NCI-H2196 treated with DMSO at 0.1 percent for 48 hours (cell line): ENCODE data around the gene CDRT15L2.
"Not testable (repeated sequence)": the region's sequence is repeated elsewhere in the genome, so short reads cannot be mapped to it uniquely, and the experiment has no call there.

Experiments used
- DNase-seq: peaks from one replicate; lab custom pipeline; 2025; ENCODE audit not compliant: unreplicated experiment; lab: John Stamatoyannopoulos, UW

Gene CDRT15L2

DNA sequence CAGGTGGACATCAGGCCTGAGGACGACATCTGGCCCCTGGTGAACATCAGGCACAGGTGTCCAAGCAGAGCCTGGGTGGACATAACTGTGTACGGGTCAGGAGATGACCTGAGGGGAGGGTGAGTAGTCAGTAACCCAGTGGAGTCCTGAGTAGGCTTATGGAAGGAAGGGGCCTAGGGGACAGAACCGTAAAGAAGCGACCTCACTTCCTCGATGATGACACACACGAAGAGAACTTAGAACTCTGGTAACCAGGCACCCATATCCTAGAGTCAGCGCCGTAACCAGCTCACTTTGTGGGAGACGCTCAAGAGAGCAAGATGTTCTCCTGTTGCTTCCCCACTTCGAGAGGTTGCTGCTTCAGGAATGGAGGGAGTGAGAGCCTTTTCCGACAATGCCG is at the start of gene CDRT15L2:
Gene CDRT15L2, plus strand, starts transcription at position 301 of the 400 bp plus-strand sequence. Its CDS starts 20 bp downstream, at position 321.
- DNase-seq: not testable (repeated sequence)

DNA sequence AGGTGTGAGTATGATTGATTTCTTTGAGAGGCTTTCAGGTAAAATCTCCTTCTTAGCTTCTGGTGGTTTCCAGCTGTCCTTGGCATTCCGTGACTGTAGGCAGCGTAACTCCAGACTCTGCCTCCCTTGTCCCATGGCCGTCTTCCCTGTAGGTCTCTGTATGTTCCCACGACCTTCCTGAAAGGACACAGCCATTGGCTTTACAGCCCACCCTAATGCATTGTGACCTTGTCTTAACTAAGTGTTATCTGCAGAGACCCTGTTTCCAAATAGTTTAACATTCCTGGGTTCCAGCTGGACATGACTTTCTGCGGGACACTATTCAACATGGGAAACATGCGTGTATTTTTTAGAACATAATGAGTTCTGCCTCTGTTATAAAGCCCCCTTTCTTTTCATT is 49.4 kb upstream of the CDRT15L2 start:
- DNase-seq: not testable (repeated sequence)

DNA sequence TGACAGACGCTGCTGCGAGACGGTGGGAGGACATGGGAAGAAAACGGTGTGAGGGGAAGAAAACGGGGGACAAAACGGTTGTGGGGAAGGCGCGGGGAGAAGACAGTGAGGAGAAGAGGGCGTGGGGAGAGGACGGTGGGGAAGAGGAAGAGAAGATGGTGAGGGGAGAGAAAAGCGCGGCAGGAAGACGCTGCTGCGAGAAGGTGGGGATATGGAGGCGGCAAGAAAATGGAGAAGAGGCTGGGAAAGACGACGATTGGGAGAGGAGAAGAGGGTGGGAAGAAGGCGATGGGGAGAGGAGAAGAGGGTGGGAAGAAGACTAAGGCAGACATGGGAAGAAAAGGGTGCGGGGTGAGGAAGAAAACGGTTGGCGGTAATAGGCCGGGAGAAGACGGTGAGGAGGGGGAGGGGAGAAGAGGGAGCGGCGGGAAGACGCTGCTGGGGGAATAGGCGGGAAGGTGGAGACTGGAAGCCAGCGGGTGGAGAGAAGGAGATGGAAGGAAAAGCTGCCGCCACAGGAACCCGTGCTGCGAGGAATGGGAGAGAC is 46.9 kb upstream of the CDRT15L2 start:
- not testable (repeated sequence) for DNase-seq

DNA sequence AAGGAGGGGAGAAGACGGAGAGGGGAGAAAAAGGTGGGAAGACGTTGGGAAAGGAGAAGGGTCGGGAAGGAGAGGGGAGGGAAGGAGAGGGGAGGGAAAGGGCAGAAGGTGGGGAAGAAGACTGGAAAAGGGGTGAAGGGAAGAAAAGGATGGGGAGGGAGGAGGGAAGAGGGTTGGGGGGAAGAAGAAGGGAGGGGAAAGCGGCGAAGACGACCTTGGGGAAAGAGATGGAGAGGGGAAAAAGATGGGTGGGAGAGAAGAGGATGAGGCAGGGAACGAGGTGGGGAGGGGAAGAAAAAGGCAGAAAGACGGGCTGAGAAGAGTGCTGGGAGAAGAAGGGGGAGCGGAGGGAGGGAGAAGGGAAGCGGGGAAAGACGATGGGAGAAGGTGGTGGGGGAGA is 46.3 kb upstream of the CDRT15L2 start:
- not testable (repeated sequence) for DNase-seq

DNA sequence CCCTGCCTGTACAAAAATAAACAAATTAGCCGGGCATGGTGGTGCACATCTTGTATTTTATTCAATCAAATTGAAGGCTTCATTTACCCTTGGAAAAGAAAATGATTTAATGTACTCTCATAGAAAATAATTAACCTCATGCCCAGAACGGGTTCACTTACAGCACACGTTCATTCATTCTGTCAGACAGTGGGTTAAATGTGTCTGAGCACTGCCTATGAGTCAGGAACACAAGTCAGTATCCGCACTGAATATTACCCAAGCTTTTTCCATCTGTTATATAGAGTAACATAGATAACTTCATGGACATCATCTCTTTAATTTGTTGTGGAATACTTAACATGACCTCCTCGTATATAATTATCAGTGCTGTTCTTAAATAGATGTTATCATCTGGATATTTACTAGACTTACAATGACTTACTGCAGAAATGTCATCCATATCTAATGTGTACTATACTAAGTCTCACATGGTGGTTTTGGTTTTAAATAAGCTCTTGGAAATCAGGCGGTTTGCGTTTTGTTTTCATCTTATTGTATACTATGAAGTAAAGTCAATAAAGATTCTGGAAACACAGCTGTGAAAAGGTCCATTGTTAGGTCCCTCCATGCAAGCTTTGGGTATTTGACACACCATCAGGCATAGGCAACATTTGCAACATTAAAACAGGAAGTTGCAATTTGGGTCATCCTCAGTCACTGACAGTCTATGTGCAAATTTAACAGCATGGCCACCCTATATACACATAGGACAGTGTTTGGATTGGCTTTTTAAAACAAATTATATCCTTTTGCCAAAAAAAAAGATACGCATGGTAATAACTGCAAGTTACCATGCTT is 44.6 kb upstream of the CDRT15L2 start:
- not testable (repeated sequence) for DNase-seq

DNA sequence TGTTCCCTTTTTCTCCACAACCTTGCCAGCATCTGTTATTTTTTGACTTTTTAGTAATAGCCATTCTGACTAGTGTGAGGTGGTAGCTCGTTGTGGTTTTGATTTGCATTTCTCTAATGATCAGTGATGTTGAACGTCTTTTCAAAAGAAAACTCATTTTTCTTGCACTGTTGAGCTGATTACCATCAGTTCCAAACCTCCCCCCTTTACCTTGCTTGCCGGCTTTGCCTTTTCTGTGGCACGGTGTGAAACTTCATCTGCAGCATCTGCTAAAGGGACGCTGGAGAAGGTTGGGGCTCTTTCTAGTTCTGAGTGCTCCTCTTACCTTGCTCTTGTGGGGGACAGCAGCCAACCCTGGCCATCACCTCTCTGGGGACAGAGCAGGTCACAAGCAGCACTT is 39.1 kb upstream of the CDRT15L2 start:
- DNase-seq: not testable (repeated sequence)

DNA sequence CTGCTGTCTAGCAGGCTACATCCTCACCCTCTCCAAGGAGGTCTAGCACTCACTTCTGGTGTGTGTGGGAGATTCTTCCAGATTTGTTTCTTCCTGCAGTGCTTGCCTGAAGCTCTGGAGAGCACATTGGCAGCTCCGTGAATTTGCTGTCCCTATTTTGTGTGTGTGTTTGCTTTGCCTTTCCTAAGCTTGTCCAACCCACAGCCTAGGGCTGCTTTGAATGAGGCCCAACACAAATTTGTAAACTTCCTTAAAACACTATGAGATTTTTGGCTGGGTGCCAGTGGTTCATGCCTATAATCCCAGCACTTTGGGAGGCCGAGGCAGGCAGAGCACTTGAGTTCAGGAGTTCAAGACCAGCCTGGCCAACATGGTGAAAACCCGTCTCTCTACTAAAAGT is 38.7 kb upstream of the CDRT15L2 start:
- not testable (repeated sequence) for DNase-seq

DNA sequence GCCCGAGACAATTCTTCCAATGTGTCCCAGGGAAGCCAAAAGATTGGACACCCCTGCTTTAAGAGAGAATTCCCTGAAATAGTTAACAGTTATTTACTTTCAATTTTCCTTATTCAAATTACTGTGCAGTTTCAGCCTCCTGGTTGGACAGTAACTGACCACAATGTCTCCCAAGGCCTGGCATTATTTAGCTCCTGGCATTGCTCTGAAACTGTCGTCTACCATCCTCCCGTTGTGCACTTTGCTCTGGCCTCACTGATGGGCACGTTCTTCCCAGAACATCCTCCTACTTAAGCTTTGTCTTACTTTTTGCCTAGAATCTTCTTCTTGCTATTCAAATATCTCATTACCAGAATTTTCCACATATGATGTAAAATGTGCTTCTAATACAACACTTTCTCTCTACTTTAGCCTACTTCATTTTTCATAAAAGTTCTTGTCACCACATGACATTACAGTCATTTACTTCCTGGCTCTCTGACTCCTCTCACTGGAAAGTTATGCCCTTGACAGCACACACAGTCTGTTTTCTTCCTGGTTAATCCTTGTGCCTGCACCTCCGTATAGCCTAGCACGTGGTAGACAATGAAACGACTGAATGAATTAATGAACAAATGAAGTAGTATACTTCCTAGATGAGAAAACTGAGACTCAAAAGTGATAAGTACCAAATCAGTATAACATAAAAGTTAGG is 37.5 kb upstream of the CDRT15L2 start:
- not testable (repeated sequence) for DNase-seq

DNA sequence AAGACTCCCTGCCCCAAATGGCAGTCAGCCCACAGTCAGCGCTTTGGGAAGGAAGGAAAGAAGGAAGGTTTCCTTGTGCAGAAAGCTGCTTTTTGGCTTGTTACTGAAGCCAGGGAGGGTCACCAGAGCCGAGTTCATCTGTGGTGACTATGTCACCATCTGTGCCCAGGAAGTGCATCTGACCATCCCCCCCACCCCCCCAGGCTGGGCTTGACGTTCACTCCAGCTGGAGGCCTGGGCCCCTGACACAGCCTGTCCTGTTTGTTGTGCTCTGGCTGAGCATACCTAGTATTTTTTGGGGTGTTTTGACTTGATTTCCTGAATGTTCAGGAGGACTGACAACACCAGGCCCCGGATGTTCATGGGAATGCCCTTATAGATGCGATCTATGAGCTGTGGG is 31.6 kb upstream of the CDRT15L2 start:
- DNase-seq: not testable (repeated sequence)

DNA sequence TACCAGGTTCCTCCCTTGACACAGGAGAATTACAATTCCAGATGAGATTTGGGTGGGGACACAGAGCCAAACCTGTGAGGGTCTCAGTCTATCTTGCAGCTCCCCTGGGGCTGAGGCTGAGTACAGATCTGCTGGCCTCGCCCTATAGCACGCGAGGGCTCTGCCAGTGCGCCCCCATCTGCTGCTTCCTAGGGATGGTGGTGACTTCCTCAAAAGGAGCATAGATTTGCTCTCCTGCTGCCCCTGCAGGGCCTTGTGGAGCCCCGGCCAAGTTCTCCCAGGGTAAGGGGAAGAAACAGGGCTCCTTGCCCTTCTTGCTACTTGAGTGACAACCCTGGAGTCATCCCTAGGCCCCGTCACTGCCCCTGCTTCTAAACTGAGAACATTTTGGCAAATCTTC is 26.6 kb upstream of the CDRT15L2 start:
- not testable (repeated sequence) for DNase-seq

DNA sequence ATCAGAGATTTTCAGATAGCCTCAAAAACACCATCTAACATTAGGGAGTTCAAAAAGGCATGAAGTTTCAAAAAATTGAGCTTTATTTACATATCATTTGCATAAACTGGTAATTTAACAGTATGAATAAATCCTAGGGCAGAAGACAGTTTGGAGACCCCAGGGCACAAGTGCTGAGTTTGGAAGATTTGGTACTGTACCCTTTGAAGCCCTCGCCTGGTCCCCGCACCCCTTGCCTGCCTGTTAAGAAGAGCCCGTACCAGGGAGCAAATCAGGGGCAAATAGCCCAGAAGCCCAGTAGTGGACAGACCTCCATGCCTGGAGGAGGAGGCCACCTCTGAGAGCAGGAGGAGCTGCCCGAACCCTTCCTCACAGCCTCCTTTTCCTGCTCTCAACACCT is 24.8 kb upstream of the CDRT15L2 start:
- not testable (repeated sequence) for DNase-seq

DNA sequence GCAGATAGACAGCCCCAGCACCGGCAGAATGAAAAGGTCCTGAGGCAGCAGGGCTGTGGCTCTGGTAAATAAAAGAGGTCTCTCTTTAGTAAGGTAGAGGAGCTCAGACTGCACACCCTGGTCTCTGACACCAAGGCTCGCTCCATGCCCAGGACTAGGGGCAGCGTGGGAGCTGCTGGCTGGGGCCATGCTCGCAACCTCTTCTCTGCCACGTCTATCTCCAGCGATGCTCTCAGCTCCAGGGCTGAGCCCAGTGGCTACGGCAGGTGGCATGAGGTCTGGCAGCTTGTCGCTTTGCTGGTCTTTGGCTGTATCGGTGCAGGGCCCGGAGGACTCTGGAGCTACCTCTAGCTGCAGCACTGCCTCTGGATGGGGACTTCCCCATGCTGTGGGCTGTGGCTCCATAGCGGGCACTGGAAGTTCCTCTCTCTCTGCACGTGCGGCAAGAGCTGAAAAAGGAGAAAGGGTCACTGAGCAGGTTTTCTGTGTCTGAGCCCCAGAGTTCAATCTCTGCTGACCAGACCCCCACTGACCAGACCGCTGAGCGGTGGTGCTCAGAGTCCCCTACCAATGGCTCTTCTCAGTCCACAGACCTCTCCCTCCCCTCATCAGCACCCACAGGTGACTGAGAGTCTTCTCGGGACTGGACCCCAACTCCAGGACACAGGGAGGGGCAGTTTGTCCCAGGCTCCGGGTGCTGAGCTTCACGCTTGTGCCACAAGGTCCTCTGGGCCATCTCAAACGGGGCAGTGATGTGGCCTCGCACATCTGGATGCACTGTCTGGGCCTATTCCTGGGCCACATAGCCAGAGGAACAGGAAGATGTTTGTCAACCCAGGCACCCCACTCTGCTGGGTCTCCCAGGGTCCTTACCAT is 24.2 kb upstream of the CDRT15L2 start:
- DNase-seq: not testable (repeated sequence)

DNA sequence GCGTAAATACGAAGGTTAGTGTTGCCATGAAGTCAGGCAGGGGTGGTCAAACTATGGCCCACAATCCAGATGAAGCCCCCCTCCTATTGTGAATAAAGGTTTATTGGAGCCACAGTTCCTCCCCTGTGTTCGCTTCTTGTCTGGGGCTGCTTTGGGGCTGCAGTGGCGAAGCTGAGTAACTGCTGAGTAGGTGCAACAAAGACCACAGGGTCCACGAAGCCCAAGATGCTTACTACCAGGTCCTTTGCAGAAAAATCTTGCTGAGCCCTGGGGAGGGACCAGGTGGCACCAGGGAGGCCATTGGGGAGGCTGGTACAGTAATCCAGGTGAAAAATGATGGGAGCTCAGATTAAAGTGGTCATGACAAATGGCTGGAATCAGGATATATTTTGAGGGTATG is 21.4 kb upstream of the CDRT15L2 start:
- not testable (repeated sequence) for DNase-seq

DNA sequence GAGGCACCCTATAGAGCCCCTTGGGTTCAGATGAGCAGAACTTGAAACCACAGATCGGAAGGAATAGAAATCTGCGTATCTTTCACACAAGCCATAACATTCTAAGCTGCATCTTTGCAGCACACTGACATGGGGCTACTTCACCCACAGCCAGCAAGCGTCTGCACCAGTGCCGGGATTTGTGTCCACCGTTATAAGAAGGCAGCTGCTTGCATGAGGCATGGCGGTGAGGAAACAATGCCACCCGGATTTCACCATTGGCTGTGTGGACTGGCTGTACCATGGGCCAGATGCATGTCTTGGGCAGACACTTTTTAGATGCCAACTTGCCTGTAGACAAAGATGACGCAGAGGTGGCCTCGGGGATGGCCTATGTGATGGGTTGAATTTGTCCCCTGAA is 20.5 kb upstream of the CDRT15L2 start:
- not testable (repeated sequence) for DNase-seq

DNA sequence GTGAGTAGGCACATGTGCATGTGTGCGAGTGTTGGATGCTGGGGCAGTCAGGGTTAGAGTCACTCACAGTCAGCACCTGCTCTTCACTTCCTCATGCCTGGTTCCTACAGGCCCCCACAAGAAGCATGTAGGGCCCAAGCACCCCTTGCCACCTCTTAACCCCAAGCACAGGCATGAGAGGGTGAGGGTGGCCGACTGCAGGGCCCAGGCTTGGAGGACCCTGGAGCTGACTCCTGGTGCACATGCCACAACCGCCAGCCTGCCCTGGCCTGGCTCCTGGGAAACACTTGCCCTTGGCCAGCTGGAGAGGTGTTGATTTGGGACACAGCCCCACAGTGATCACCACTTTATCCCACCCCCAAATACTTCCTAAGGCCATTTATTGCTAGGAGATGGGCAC is 16.9 kb upstream of the CDRT15L2 start:
- DNase-seq: no peak

DNA sequence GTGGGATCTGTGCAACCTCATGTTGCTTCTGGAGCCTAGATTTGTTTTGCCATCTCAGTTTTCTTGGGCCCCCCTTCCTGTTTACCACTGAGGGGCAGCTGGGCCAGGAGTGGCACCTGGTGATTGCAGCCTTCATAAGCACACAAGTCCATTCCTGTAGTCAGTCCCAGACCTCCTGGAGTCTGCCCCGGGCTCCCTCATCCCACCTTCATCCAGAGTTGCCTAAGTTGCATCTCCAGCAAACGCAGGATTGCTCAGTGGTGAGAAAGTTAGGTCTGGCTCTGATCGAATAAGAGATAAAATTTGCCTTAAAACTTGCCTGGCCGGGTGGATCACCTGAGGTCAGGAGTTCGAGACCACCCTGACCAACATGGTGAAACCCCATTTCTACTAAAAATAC is 14.3 kb upstream of the CDRT15L2 start:
- DNase-seq: not testable (repeated sequence)

DNA sequence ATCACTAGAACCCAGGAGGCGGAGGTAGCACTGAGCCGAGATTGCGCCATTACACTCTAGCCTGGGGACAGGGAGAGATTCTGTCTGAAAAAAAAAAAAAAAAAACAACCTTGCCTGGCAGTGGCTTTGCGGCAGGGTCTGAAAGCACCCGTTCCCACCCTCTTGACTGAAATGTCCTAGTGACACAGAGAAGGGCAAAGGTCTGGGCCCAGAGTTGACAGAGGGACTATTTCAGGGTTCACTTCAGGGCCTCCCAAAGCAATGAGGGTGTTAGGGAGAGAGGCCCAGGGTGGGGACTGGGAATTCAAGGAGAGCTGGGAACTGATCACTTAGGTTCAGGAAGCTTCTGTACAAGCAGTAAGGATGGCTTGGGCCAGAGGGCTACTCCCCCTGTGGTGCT is 13.8 kb upstream of the CDRT15L2 start:
- no peak for DNase-seq

DNA sequence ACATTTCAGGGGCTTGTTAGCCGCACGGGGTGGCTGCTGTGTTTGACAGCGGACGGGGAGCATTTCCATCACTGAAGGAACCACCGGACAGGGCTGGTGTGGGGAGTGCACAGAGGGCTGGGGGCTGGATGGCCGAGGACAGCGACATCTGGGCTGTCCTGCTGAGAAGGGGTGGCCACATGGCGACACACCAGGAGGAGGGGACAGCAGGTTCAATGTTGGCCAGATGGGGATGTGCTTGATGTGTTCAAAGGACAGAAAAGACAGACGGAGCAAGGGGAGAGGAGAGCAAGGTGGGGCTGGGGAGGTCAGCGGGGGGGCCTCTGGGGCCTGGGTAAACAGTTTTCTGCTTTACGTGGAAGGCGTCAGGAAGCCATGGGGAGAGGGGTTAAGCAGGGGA is 12.8 kb upstream of the CDRT15L2 start:
- DNase-seq: not testable (repeated sequence)

DNA sequence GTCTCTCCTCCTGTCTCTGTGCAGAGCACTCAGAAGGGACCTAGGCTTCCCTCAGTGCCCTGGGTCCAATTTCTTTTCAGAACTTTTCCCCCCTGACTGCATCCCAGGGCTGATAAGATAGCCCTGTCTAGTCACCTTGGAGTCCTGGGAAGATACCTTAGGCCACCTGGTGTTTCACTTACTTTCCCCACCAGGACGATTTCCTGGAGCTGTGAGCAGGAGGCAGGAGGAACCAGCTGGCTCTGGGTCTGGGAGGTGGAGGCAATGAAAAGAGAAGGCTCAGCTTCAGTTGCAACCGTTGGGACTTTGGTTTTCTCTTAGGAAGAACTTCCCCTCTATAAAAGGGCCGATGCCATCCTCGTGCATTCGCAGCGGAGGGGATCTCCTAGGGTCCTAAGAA is 12.1 kb upstream of the CDRT15L2 start:
- DNase-seq: not testable (repeated sequence)

DNA sequence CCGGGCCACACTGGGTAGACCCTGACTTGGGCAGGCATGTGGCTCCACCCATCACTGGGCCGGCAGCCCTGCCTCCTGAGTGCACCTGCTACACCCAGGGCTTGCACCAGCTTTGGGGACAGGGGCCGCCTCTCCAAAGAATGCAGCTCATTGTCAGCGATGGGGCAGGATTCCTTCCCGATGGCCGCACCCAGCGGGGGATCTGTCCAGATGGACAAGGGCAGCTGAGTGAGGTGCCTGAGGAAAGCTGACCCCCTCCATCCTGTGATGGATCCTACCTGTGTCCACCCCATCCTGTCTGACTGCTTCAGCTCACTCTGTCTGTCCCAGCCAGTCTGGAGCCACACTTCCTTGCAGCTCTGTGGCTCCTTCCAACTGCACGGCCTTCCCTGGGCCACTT is 10.9 kb upstream of the CDRT15L2 start:
- not testable (repeated sequence) for DNase-seq

DNA sequence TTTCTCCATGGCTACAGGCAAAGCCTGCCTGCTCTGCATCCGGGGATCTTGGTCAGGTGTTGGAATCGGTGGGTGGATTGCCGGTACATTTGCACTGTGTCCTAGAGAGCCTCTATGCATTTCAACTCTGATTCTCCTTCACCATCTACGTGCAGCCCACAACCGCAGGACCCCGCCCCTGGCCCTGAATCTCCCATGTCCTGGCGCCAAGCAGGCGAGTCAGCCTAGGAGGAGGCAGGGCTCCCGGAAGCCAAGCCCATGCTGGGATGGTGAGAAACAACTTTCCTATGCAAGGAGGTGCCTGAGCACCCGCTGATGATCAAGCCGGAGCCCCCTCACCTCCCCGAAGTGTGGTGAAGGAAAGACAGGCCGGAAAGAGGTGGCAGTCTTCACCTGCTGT is 7.9 kb upstream of the CDRT15L2 start:
- not testable (repeated sequence) for DNase-seq
